Temporal lobe (tissue), 1 donor: ENCODE data around the gene ZNF554. TPM values are rescaled to one million over a fixed set of nuclear protein-coding genes. Genes with fewer than 3 reads are reported as not detected.

Source experiments
- total RNA-seq: library from RNA; depleted of rRNA; stranded (reverse); fragments of >200 nt; gene quantifications from one replicate; pipeline ENCODE4 v1.2.3, GENCODE V29; 2014

ZNF554 gene
- total RNA-seq, 1 donor from 2014 or later = 13.0 TPM

Other genes starting within 250 kb of the ZNF554 start
- gene GNG7, start 117.2 kb upstream of the ZNF554 start, total RNA-seq = 7.4 TPM
- gene DIRAS1, start 98.5 kb upstream of the ZNF554 start, total RNA-seq = 21.4 TPM
- 15.0 TPM for gene SLC39A3, start 79.9 kb upstream of the ZNF554 start, total RNA-seq
- 30.2 TPM for gene SGTA, start 36.6 kb upstream of the ZNF554 start, total RNA-seq
- 31.5 TPM for gene THOP1, start 34.4 kb upstream of the ZNF554 start, total RNA-seq
- gene ZNF555, start 21.6 kb downstream of the ZNF554 start, total RNA-seq = 17.0 TPM
- 0.25 TPM for gene ZNF556, start 47.5 kb downstream of the ZNF554 start, total RNA-seq
- 3.7 TPM for gene ZNF57, start 81.1 kb downstream of the ZNF554 start, total RNA-seq
- gene ZNF77, start 125.1 kb downstream of the ZNF554 start, total RNA-seq = 4.7 TPM
- gene TLE6, start 157.7 kb downstream of the ZNF554 start, total RNA-seq = 0.98 TPM
- 8.6 TPM for gene TLE2, start 209.4 kb downstream of the ZNF554 start, total RNA-seq
- gene TLE5, start 242.6 kb downstream of the ZNF554 start, total RNA-seq = 103 TPM